Keratinocyte (primary cell): Measurements from ENCODE around the gene MAPK14. TPM values are rescaled to one million over a fixed set of nuclear protein-coding genes. Genes with fewer than 3 reads are reported as not detected.

Experiments used
- DNase-seq: peaks from one replicate; pipeline ENCODE4 v3.0.0-alpha.2; 2011; ENCODE audit warnings: low read depth, missing footprints, low spot score
- FAIRE-seq: peaks from 2 replicates; lab custom pipeline; 2011; peaks lifted over from hg19 to GRCh38; lab: Jason Lieb, UNC
- H2AFZ ChIP-seq: 2 replicates; pipeline ENCODE4 v1.6.0; 2012; ENCODE audit warnings: low read length, control low read depth, inconsistent platforms; ENCODE audit not compliant: control insufficient read depth
- H3K27ac ChIP-seq: 2 replicates; pipeline ENCODE4 v1.5.1; 2011; ENCODE audit warnings: low read length; ENCODE audit not compliant: control insufficient read depth, insufficient read depth
- H3K27me3 ChIP-seq: 3 replicates; pipeline ENCODE4 v1.6.0; 2011; ENCODE audit warnings: low read length; ENCODE audit not compliant: control insufficient read depth, insufficient read depth; ENCODE audit errors: extremely low read depth
- H3K36me3 ChIP-seq, 2 experiments: 2 replicates in 1 of 2; 3 replicates in 1 of 2; pipeline ENCODE4 v1.5.1; 2011; ENCODE audit warnings: low read length in 2 of 2, mild to moderate bottlenecking in 1 of 2; ENCODE audit not compliant: control insufficient read depth in 2 of 2, insufficient read depth in 2 of 2; ENCODE audit errors: extremely low read depth in 1 of 2
- H3K4me1 ChIP-seq: 3 replicates; pipeline ENCODE4 v1.5.1; 2011; ENCODE audit warnings: low read length; ENCODE audit not compliant: control insufficient read depth, insufficient read depth; ENCODE audit errors: extremely low read depth
- H3K4me2 ChIP-seq: 3 replicates; pipeline ENCODE4 v1.6.0; 2011; ENCODE audit warnings: low read depth, low read length; ENCODE audit not compliant: control insufficient read depth, insufficient read depth; ENCODE audit errors: extremely low read depth
- H3K4me3 ChIP-seq, 3 experiments: fragments of 200-600 bp in 1 of 3; sonication (generic) in 1 of 3; 2 replicates in 2 of 3; 3 replicates in 1 of 3; pipeline ENCODE4 v1.5.1; 2011 to 2016; ENCODE audit warnings: low read length in 3 of 3, mild to moderate bottlenecking in 3 of 3, control low read depth in 2 of 3, inconsistent platforms in 1 of 3, low read depth in 1 of 3, mixed read lengths in 1 of 3, mixed run types in 1 of 3, moderate library complexity in 1 of 3; ENCODE audit not compliant: control insufficient read depth in 2 of 3, insufficient read depth in 2 of 3; ENCODE audit errors: extremely low read depth in 1 of 3
- H3K79me2 ChIP-seq: 2 replicates; pipeline ENCODE4 v1.6.0; 2012; ENCODE audit warnings: low read length; ENCODE audit not compliant: control insufficient read depth, insufficient read depth
- H3K9ac ChIP-seq: 3 replicates; pipeline ENCODE4 v1.6.0; 2011; ENCODE audit warnings: low read length; ENCODE audit not compliant: control insufficient read depth, insufficient read depth; ENCODE audit errors: extremely low read depth
- H3K9me1 ChIP-seq: 3 replicates; pipeline ENCODE4 v1.6.0; 2011; ENCODE audit warnings: low read length; ENCODE audit not compliant: control insufficient read depth, insufficient read depth; ENCODE audit errors: extremely low read depth
- H3K9me3 ChIP-seq: 2 replicates; pipeline ENCODE4 v1.5.1; 2012; ENCODE audit warnings: low read depth, low read length; ENCODE audit not compliant: control insufficient read depth
- H4K20me1 ChIP-seq: 3 replicates; pipeline ENCODE4 v1.6.0; 2011; ENCODE audit warnings: low read length; ENCODE audit not compliant: control insufficient read depth, insufficient read depth; ENCODE audit errors: extremely low read depth
- CTCF ChIP-seq, 3 experiments: IDR thresholded peaks in 1 of 3; conservative IDR thresholded peaks in 1 of 3; optimal IDR thresholded peaks in 1 of 3; 2 replicates in 2 of 3; 3 replicates in 1 of 3; pipeline versions ENCODE3 to v1.5.1; 2011; ENCODE audit warnings: low read length in 3 of 3, mild to moderate bottlenecking in 3 of 3, moderate library complexity in 2 of 3, control low read depth in 1 of 3, inconsistent platforms in 1 of 3; ENCODE audit not compliant: insufficient read depth in 2 of 3; ENCODE audit errors: extremely low read depth in 1 of 3
- EZH2 ChIP-seq: IDR thresholded peaks from one replicate; pipeline ENCODE4 v1.6.1; 2012; ENCODE audit warnings: inconsistent platforms, mild to moderate bottlenecking, low read length, moderate library complexity
- dilution Hi-C: fragments of 300-500 bp; cut with MboI; formaldehyde crosslinking; loops from one replicate; pipeline ENCODE4 v1.7.0; 2020; ENCODE audit warnings: low sequenced_read_pairs; ENCODE audit not compliant: extremely low pct_ligation_motif_present
- polyA plus RNA-seq, 5 experiments: library from polyadenylated mRNA; depleted of rRNA in 3 of 5; stranded (reverse) in 3 of 5; stranded (forward) in 1 of 5; unstranded in 1 of 5; fragments of >200 nt; gene quantifications; 1 replicate in 1 of 5; 2 replicates in 3 of 5; 3 replicates in 1 of 5; pipeline versions ENCODE4 v1.2.1 to v1.2.3, GENCODE V29; 2011 to 2012; ENCODE audit warnings: missing spikeins in 2 of 5, low read depth in 1 of 5, low replicate concordance in 1 of 5

MAPK14 gene
- polyA plus RNA-seq, 1 donor (not counting 4 experiments of a cell fraction or from before 2014, with no cell fraction given): 52.4 TPM

GRCh38 chr6:36056178-36056577, 28.6 kb downstream of the MAPK14 start:
- no peak overlapping the region for H3K4me2 ChIP-seq
- no peaks in the 10 kb centered on the region for H3K9me1 ChIP-seq
- DNase-seq: no peak
- H3K27ac ChIP-seq: no peak overlapping the region
- dilution Hi-C loops: no loop called here
- no peaks in the 10 kb centered on the region for H4K20me1 ChIP-seq
- H3K4me3 ChIP-seq: no peak overlapping the region
- no peak for FAIRE-seq
- H3K4me1 ChIP-seq: no peaks in the 10 kb centered on the region
- H2AFZ ChIP-seq: no peak overlapping the region
- peaks cover 10 to 12% of the 10 kb centered on the region in 2 experiments for H3K36me3 ChIP-seq
- H3K27me3 ChIP-seq: no peaks in the 10 kb centered on the region
- no peak overlapping the region for H3K9ac ChIP-seq
- no peaks in the 10 kb centered on the region for H3K9me3 ChIP-seq
- peaks cover 54% of the 10 kb centered on the region for H3K79me2 ChIP-seq
- no peak for TF ChIP-seq EZH2
- no peak for TF ChIP-seq CTCF (optimal IDR thresholded peaks at IDR 0.05 in 1 of 3, IDR thresholded peaks at IDR 0.05 in 1 of 3, conservative IDR thresholded peaks at IDR 0.05 in 1 of 3; ENCODE audit: extremely low read depth in 1 of 3, insufficient read depth in 2 of 3, low read length in 3 of 3)

- Histone ChIP-seq H3K4me2 (no peak overlapping the region), H3K9me3 (no peaks in the 10 kb centered on the region), H3K36me3 (peaks cover 6 to 11% of the 10 kb centered on the region in 2 experiments), H3K9ac (no peak overlapping the region), H3K27me3 (no peaks in the 10 kb centered on the region), H3K79me2 (peaks cover 59% of the 10 kb centered on the region), H3K4me3 (no peak overlapping the region), H3K9me1 (no peaks in the 10 kb centered on the region), H3K27ac (no peak overlapping the region), H3K4me1 (no peaks in the 10 kb centered on the region), H2AFZ (no peak overlapping the region), H4K20me1 (no peaks in the 10 kb centered on the region)
- FAIRE-seq (no peak), DNase-seq (no peak)
- no peak for TF ChIP-seq CTCF (optimal IDR thresholded peaks at IDR 0.05 in 1 of 3, IDR thresholded peaks at IDR 0.05 in 1 of 3, conservative IDR thresholded peaks at IDR 0.05 in 1 of 3; ENCODE audit: extremely low read depth in 1 of 3, insufficient read depth in 2 of 3, low read length in 3 of 3)
- dilution Hi-C loops: no loop called here
Measured at GRCh38 chr6:36061236-36061635, 33.6 kb downstream of the MAPK14 start.
